Progenitor cell of endocrine pancreas (in vitro differentiated cells): ENCODE results near the gene SEC11C. TPM values are rescaled to one million over a fixed set of nuclear protein-coding genes. Genes with fewer than 3 reads are reported as not detected.

ENCODE experiments used
- DNase-seq: peaks from one replicate; pipeline ENCODE4 v3.0.0; 2021; ENCODE audit warnings: low spot score; ENCODE audit not compliant: unreplicated experiment
- H3K27ac Mint-ChIP-seq: 2 replicates; pipeline ENCODE4 v1.8.0; 2021; ENCODE audit warnings: mild to moderate bottlenecking, moderate library complexity, mixed read lengths
- H3K27me3 Mint-ChIP-seq: 2 replicates; pipeline ENCODE4 v1.8.0; 2021; ENCODE audit warnings: mixed read lengths
- H3K36me3 Mint-ChIP-seq: 2 replicates; pipeline ENCODE4 v1.8.0; 2022; ENCODE audit warnings: mixed read lengths; ENCODE audit not compliant: insufficient read depth
- H3K4me1 Mint-ChIP-seq: 2 replicates; pipeline ENCODE4 v1.8.0; 2021; ENCODE audit warnings: low read depth, mixed read lengths
- H3K4me3 Mint-ChIP-seq: 2 replicates; pipeline ENCODE4 v1.8.0; 2021; ENCODE audit warnings: low read depth, mild to moderate bottlenecking, moderate library complexity, mixed read lengths
- H3K9me3 Mint-ChIP-seq: 2 replicates; pipeline ENCODE4 v1.8.0; 2021; ENCODE audit warnings: low read depth, mixed read lengths
- total RNA-seq: library from RNA; stranded (reverse); gene quantifications from 2 replicates; pipeline ENCODE4 v1.2.1, GENCODE V29; 2021
- TF ChIP-seq, protein P1 (sequence below): fragments of 200-600 bp; sonication (generic); IDR thresholded peaks from one replicate; pipeline ENCODE4 v1.5.0; 2021; ENCODE audit warnings: antibody characterized with exemption, mild to moderate bottlenecking; ENCODE audit not compliant: unreplicated experiment

Gene SEC11C
- total RNA-seq, 1 donor from 2014 or later = 91.9 TPM

DNA sequence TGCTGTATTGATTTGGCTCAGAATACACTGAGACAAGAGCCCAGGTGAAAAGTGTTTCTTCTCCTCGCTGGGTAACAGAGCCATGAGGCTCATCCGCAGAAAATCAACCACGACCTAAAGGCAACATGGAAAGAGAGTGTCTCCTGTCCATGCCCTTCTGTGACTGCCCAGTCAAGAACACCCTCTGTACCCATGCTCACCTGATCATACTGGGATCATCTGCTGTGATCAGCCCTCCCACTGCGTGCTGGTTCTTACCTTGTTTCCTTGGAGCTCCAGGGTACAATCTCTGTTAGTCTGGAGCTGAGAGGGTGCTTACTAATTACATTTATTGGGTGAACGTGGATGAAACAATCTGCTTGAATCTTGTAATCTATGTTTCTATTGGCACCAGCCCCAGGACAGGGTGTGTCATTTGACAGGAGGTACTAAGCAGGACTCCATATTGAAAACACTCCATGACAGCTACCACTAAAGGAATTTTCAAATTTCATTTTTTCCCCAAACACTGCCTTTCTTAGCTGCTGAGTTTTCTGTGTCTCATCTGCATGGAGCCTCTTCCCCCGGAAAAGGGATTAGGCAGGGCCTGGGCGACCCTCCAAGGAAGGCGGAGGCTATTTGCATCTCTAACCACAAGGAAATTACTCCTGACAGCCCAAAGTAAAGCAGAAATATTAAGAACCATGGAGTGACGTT, 40.6 kb downstream of the SEC11C start:
- no peak for DNase-seq
- H3K4me3 Mint-ChIP-seq = no peak overlapping the region
- H3K36me3 Mint-ChIP-seq = no peaks in the 10 kb centered on the region
- H3K27ac Mint-ChIP-seq = no peak overlapping the region
- peaks cover 2% of the 10 kb centered on the region for H3K4me1 Mint-ChIP-seq
- H3K9me3 Mint-ChIP-seq = no peaks in the 10 kb centered on the region
- TF ChIP-seq, protein P1, sequence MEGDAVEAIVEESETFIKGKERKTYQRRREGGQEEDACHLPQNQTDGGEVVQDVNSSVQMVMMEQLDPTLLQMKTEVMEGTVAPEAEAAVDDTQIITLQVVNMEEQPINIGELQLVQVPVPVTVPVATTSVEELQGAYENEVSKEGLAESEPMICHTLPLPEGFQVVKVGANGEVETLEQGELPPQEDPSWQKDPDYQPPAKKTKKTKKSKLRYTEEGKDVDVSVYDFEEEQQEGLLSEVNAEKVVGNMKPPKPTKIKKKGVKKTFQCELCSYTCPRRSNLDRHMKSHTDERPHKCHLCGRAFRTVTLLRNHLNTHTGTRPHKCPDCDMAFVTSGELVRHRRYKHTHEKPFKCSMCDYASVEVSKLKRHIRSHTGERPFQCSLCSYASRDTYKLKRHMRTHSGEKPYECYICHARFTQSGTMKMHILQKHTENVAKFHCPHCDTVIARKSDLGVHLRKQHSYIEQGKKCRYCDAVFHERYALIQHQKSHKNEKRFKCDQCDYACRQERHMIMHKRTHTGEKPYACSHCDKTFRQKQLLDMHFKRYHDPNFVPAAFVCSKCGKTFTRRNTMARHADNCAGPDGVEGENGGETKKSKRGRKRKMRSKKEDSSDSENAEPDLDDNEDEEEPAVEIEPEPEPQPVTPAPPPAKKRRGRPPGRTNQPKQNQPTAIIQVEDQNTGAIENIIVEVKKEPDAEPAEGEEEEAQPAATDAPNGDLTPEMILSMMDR = no peak
- peaks cover 11% of the 10 kb centered on the region for H3K27me3 Mint-ChIP-seq

DNA sequence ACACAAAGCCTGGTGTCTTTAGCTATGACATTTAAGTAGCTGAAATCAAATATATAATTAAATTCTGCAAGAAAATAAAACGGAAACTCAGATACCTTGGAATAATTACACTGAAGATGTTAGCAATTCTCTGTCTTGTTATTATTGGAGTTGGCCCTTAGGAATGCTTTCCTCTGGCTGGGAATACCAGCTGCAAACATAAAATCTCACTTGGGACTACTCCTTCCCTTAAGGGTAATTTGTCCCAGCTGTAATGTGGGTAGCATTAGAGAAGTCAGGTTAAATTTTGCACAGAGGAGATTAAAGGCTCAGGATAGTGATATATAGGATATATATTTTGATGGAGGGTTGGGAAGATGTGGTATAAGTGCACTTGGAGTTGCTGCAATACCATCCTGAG, 43.0 kb downstream of the SEC11C start:
- TF ChIP-seq, protein P1 = no peak
- Mint-ChIP-seq H3K27ac (no peak overlapping the region), H3K27me3 (peaks cover 11% of the 10 kb centered on the region), H3K4me1 (no peaks in the 10 kb centered on the region), H3K9me3 (no peaks in the 10 kb centered on the region), H3K36me3 (no peaks in the 10 kb centered on the region), H3K4me3 (no peak overlapping the region)
- DNase-seq = no peak

DNA sequence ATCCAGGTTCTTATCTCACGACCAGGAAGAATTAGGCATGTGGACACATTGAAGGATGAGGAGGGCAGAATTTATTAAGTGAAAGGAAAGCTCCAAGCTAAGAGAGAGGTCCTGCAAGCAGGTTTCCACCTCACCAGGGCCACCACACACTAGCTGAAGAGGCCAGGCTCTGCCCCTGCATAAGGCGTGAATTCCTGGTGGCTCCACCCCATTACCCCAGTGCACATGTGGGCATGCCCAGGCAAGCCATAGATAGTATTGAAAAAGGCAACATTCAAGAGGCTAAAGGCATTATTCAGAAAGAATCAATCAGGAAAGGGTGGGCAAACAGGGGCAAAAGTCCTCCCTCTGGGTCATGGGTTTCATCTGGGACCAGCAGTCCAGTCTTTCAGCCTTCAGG, 49.3 kb downstream of the SEC11C start:
- Mint-ChIP-seq H3K9me3 (peaks cover 3% of the 10 kb centered on the region), H3K27me3 (peaks cover 2% of the 10 kb centered on the region), H3K4me3 (no peak overlapping the region), H3K27ac (no peak overlapping the region), H3K36me3 (no peaks in the 10 kb centered on the region), H3K4me1 (no peaks in the 10 kb centered on the region)
- TF ChIP-seq, protein P1 = no peak
- DNase-seq = no peak

DNA sequence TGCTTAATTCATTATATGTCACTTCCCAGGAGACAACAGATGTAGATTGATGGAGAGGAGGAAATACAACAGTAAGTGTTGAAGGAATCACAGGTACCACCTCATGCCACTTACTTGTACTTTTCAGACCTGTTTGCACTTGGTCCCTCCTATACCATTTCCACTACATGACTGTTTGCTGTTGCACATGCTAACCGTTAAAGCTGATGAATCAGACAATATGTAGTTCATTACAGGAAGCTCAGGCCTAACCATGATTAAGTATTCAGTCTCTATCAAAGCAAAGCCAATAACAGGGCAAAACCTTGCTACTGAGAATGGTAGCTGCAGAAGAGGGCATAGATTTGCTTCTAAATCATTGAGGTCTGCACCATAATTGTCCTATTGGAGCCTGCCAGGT, 50.1 kb downstream of the SEC11C start:
- DNase-seq = no peak
- Mint-ChIP-seq H3K36me3 (no peaks in the 10 kb centered on the region), H3K4me1 (no peaks in the 10 kb centered on the region), H3K4me3 (no peak overlapping the region), H3K27ac (no peak overlapping the region), H3K27me3 (no peaks in the 10 kb centered on the region), H3K9me3 (peaks cover 3% of the 10 kb centered on the region)
- TF ChIP-seq, protein P1 = no peak

DNA sequence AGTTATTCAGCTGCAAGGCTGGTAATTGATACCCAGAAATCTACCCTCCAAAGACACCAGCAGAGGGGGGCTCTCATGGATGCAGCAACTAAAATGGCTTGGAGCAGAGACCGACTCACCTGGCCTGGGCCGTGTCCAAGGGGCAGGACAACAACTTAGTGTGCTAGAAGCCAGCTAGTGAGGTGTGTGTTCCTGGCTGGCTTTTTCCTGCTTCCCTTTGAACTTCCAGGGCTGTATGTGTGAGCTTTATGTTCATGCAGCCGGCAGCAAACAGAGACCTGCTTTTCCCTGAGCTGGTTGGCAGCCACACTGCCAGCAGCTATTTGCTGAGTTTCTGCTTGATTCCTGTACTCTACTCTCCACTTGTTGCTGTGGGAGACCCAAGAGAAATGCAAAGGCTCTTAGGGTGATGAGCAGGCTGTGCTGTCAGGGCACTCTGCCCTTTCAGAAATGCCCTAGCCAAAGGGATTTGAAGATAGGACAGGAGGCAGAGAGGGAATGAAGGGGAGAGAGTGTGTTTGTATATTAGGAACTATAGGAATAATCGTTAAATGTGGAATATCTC, 56.6 kb downstream of the SEC11C start:
- no peaks in the 10 kb centered on the region for H3K9me3 Mint-ChIP-seq
- TF ChIP-seq, protein P1 = no peak
- H3K27me3 Mint-ChIP-seq = peaks cover 13% of the 10 kb centered on the region
- H3K4me1 Mint-ChIP-seq = peaks cover 2% of the 10 kb centered on the region
- no peak overlapping the region for H3K4me3 Mint-ChIP-seq
- H3K27ac Mint-ChIP-seq = no peak overlapping the region
- no peaks in the 10 kb centered on the region for H3K36me3 Mint-ChIP-seq
- no peak for DNase-seq
